Vagina (tissue), 2 donors: ENCODE data around the gene RNF212B.

Source experiments
- POLR2A ChIP-seq, 2 donors: fragments of 450-650 bp; IDR thresholded peaks; one replicate each; pipeline ENCODE4 v1.6.1; 2017; ENCODE audit warnings: antibody characterized with exemption in 2 of 2, mild to moderate bottlenecking in 2 of 2, moderate library complexity in 2 of 2
- POLR2AphosphoS5 ChIP-seq, 2 donors: sonication (generic); formaldehyde crosslinking; IDR thresholded peaks; one replicate each; pipeline ENCODE4 v1.9.0; 2017; ENCODE audit warnings: antibody characterized with exemption in 2 of 2, mild to moderate bottlenecking in 2 of 2, low read depth in 1 of 2; ENCODE audit not compliant: insufficient read depth in 1 of 2
- TF ChIP-seq, protein P1 (sequence below), 3 experiments: fragments of 450-650 bp in 2 of 3; fragments of 200-600 bp in 1 of 3; sonication (generic) in 1 of 3; IDR thresholded peaks; one replicate each; pipeline ENCODE4 v1.5.1; 2017 to 2019; ENCODE audit warnings: antibody characterized with exemption in 3 of 3, mild to moderate bottlenecking in 2 of 3, moderate library complexity in 2 of 3

DNA sequence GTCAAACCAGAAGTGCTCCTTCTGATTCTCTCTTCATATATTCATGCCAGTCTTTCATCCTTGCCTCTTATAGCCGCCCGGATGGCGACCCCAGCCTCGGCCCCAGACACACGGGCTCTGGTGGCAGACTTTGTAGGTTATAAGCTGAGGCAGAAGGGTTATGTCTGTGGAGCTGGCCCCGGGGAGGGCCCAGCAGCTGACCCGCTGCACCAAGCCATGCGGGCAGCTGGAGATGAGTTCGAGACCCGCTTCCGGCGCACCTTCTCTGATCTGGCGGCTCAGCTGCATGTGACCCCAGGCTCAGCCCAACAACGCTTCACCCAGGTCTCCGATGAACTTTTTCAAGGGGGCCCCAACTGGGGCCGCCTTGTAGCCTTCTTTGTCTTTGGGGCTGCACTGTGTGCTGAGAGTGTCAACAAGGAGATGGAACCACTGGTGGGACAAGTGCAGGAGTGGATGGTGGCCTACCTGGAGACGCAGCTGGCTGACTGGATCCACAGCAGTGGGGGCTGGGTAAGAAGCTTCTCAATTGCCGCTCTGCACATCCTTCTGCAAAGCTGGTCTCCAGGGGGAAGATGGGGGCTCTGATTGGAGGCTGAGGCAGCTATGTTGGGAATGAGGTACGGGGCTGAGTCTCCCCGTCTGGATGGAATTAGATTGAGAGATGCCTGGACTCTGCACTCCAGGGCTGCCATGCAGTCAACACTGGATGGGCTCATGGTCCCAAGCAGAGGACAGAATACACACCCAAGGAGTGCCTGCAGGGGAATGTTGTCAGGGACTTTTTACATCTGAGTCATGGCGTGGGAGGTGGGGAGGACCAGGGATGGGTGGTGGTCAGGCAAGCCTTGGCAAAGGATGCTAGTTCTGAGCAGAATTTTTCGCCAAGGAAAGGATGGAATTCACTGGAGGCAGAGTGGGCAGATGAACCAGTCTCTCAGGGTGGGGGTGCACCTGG, 70.2 kb downstream of the RNF212B start:
- TF ChIP-seq, protein P1, sequence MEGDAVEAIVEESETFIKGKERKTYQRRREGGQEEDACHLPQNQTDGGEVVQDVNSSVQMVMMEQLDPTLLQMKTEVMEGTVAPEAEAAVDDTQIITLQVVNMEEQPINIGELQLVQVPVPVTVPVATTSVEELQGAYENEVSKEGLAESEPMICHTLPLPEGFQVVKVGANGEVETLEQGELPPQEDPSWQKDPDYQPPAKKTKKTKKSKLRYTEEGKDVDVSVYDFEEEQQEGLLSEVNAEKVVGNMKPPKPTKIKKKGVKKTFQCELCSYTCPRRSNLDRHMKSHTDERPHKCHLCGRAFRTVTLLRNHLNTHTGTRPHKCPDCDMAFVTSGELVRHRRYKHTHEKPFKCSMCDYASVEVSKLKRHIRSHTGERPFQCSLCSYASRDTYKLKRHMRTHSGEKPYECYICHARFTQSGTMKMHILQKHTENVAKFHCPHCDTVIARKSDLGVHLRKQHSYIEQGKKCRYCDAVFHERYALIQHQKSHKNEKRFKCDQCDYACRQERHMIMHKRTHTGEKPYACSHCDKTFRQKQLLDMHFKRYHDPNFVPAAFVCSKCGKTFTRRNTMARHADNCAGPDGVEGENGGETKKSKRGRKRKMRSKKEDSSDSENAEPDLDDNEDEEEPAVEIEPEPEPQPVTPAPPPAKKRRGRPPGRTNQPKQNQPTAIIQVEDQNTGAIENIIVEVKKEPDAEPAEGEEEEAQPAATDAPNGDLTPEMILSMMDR (IDR thresholded peaks at IDR 0.05), result no peak
- no peak for TF ChIP-seq POLR2A (IDR thresholded peaks at IDR 0.05)
- no peak for TF ChIP-seq POLR2AphosphoS5 (IDR thresholded peaks at IDR 0.05; ENCODE audit: insufficient read depth in 1 of 2, low read depth in 1 of 2)
